DOHH2 (cell line): ENCODE data around the gene TTR.

ENCODE experiments used
- H3F3A ChIP-seq: fragments of 200-600 bp; sonication (generic), shearing (Covaris generic); 2 replicates; pipeline ENCODE4 v1.6.0; 2016; ENCODE audit warnings: antibody characterized with exemption, mild to moderate bottlenecking; ENCODE audit not compliant: control insufficient read depth, insufficient read depth
- H3K27ac ChIP-seq: fragments of 200-600 bp; sonication (generic); 2 replicates; pipeline ENCODE4 v1.5.1; 2014; ENCODE audit warnings: low read depth, mild to moderate bottlenecking, low read length, moderate library complexity
- H3K27me3 ChIP-seq: fragments of 200-600 bp; sonication (generic); 2 replicates; pipeline ENCODE4 v1.6.1; 2014; ENCODE audit warnings: mild to moderate bottlenecking, low read length, mixed read lengths; ENCODE audit not compliant: control insufficient read depth
- H3K36me3 ChIP-seq: fragments of 200-600 bp; sonication (generic); 2 replicates; pipeline ENCODE4 v1.6.1; 2014; ENCODE audit warnings: mild to moderate bottlenecking, low read length, moderate library complexity, mixed read lengths; ENCODE audit not compliant: control insufficient read depth
- H3K4me1 ChIP-seq: fragments of 200-600 bp; sonication (generic); 2 replicates; pipeline ENCODE4 v1.6.1; 2014; ENCODE audit warnings: mild to moderate bottlenecking, low read length, mixed read lengths; ENCODE audit not compliant: control insufficient read depth
- H3K4me2 ChIP-seq: fragments of 200-600 bp; sonication (generic); 2 replicates; pipeline ENCODE4 v1.6.0; 2014; ENCODE audit warnings: mild to moderate bottlenecking, low read length, moderate library complexity
- H3K4me3 ChIP-seq: fragments of 200-600 bp; sonication (generic); 2 replicates; pipeline ENCODE4 v1.5.1; 2014; ENCODE audit warnings: mild to moderate bottlenecking, low read length, mixed read lengths
- H3K79me2 ChIP-seq: fragments of 200-600 bp; sonication (generic); 2 replicates; pipeline ENCODE4 v1.6.1; 2014; ENCODE audit warnings: mild to moderate bottlenecking, low read length, mixed read lengths; ENCODE audit not compliant: control insufficient read depth
- H3K9me2 ChIP-seq: fragments of 200-600 bp; sonication (generic); replicated peaks from 2 replicates; pipeline ENCODE4 v1.6.1; 2014; ENCODE audit warnings: mild to moderate bottlenecking, low read length, mixed read lengths; ENCODE audit not compliant: control insufficient read depth
- H3K9me3 ChIP-seq: fragments of 200-600 bp; sonication (generic); 2 replicates; pipeline ENCODE4 v1.6.1; 2014; ENCODE audit warnings: antibody characterized with exemption, low read length, mixed read lengths; ENCODE audit not compliant: control insufficient read depth, insufficient read depth
- H4K20me1 ChIP-seq: fragments of 200-600 bp; sonication (generic); 2 replicates; pipeline ENCODE4 v1.6.0; 2014; ENCODE audit warnings: low read depth, mild to moderate bottlenecking, antibody characterized with exemption, low read length, moderate library complexity; ENCODE audit not compliant: control insufficient read depth, insufficient read depth
- CTCF ChIP-seq: fragments of 200-600 bp; sonication (generic); IDR thresholded peaks from one replicate; pipeline ENCODE4 v1.5.1; 2014; ENCODE audit warnings: antibody characterized with exemption, mild to moderate bottlenecking, low read depth, low read length; ENCODE audit not compliant: poor library complexity, severe bottlenecking
- EZH2phosphoT487 ChIP-seq: fragments of 200-600 bp; sonication (generic); IDR thresholded peaks from 2 replicates; pipeline ENCODE4 v1.6.1; 2017; ENCODE audit warnings: borderline replicate concordance, mild to moderate bottlenecking, antibody characterized with exemption, low read length, moderate library complexity, mixed read lengths

TTR gene

GRCh38 chr18:31549416-31549815 lies 42.3 kb upstream of the TTR start:
- H3K79me2 ChIP-seq = no peaks in the 10 kb centered on the region
- no peak for TF ChIP-seq EZH2phosphoT487
- TF ChIP-seq CTCF = no peak
- no peaks in the 10 kb centered on the region for H3F3A ChIP-seq
- H3K9me3 ChIP-seq = no peaks in the 10 kb centered on the region
- no peak overlapping the region for H3K4me2 ChIP-seq
- H3K27ac ChIP-seq = no peak overlapping the region
- no peaks in the 10 kb centered on the region for H3K4me1 ChIP-seq
- H3K4me3 ChIP-seq = no peak overlapping the region
- peaks cover 4% of the 10 kb centered on the region; the same call in 1 of the 2 replicates for H3K27me3 ChIP-seq
- no peaks in the 10 kb centered on the region for H3K36me3 ChIP-seq
- no peaks in the 10 kb centered on the region for H3K9me2 ChIP-seq
- H4K20me1 ChIP-seq = no peaks in the 10 kb centered on the region

GRCh38 chr18:31551883-31552282 lies 39.8 kb upstream of the TTR start:
- no peaks in the 10 kb centered on the region for H3K4me1 ChIP-seq
- no peaks in the 10 kb centered on the region for H3K9me2 ChIP-seq
- H3K9me3 ChIP-seq = no peaks in the 10 kb centered on the region
- H3K27ac ChIP-seq = no peak overlapping the region
- H3K4me3 ChIP-seq = no peak overlapping the region
- H3K27me3 ChIP-seq = peaks cover 4% of the 10 kb centered on the region; the same call in 1 of the 2 replicates
- no peaks in the 10 kb centered on the region for H3K79me2 ChIP-seq
- H3K36me3 ChIP-seq = no peaks in the 10 kb centered on the region
- H3K4me2 ChIP-seq = no peak overlapping the region
- no peaks in the 10 kb centered on the region for H4K20me1 ChIP-seq
- no peaks in the 10 kb centered on the region for H3F3A ChIP-seq
- no peak for TF ChIP-seq CTCF

GRCh38 chr18:31553800-31554199 lies 37.9 kb upstream of the TTR start:
- TF ChIP-seq EZH2phosphoT487 = no peak
- peak; percentile 19 for TF ChIP-seq CTCF
- Histone ChIP-seq H4K20me1 (no peaks in the 10 kb centered on the region), H3K4me3 (no peak overlapping the region), H3F3A (no peaks in the 10 kb centered on the region), H3K4me2 (no peak overlapping the region), H3K4me1 (no peaks in the 10 kb centered on the region), H3K36me3 (no peaks in the 10 kb centered on the region), H3K79me2 (no peaks in the 10 kb centered on the region), H3K9me3 (no peaks in the 10 kb centered on the region), H3K9me2 (no peaks in the 10 kb centered on the region), H3K27ac (no peak overlapping the region), H3K27me3 (peaks cover 4% of the 10 kb centered on the region; the same call in 1 of the 2 replicates)

- Histone ChIP-seq H3K36me3 (no peaks in the 10 kb centered on the region), H3K4me3 (no peak overlapping the region), H3K9me2 (no peaks in the 10 kb centered on the region), H3K27ac (no peak overlapping the region), H3K9me3 (no peaks in the 10 kb centered on the region), H3K4me1 (no peaks in the 10 kb centered on the region), H3K4me2 (no peak overlapping the region), H3F3A (no peaks in the 10 kb centered on the region), H3K27me3 (peaks cover 4% of the 10 kb centered on the region; the same call in 1 of the 2 replicates), H4K20me1 (no peaks in the 10 kb centered on the region), H3K79me2 (no peaks in the 10 kb centered on the region)
- TF ChIP-seq EZH2phosphoT487 (no peak), CTCF (no peak)
Measured at GRCh38 chr18:31554776-31555175, 36.9 kb upstream of the TTR start.
